ENCODE data around the gene FLT3LG.

- no peak for TF ChIP-seq CTCF (IDR thresholded peaks at IDR 0.05)
- TF ChIP-seq POLR2A (IDR thresholded peaks at IDR 0.05) = no peak
These were observed 43.8 kb upstream of the FLT3LG start for GRCh38 chr19:49430172-49430677.
